Measurements from ENCODE around the gene HDGFL1. TPM values are rescaled to one million over a fixed set of nuclear protein-coding genes. Genes with fewer than 3 reads are reported as not detected.

HDGFL1 gene
- total RNA-seq, 2 donors from 2014 or later: not detected

DNA sequence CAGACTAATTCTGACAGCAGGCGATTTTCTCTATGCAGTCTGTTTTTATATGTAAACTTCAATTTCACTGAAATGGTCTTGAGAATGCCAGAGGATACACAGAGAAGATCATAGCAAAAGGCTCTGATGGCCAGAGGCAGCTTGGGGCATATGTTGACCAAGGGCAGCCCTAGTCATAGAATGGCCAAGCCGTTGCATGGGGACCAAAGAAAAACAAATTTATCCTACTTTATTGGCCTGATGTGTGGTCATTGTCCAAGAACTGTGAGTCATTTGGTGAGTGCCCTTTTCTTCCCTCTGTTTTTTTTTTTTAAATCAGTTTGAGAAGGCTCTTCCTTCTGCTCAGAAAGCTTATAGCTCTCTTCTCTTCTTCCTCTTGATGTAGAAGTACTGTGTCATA, 5.8 kb downstream of the HDGFL1 start:
- no peak for ATAC-seq (replicated peaks)
- Mint-ChIP-seq H3K36me3 (ENCODE audit: low read depth) (no peaks in the 10 kb centered on the region), H3K4me3 (no peak overlapping the region)

DNA sequence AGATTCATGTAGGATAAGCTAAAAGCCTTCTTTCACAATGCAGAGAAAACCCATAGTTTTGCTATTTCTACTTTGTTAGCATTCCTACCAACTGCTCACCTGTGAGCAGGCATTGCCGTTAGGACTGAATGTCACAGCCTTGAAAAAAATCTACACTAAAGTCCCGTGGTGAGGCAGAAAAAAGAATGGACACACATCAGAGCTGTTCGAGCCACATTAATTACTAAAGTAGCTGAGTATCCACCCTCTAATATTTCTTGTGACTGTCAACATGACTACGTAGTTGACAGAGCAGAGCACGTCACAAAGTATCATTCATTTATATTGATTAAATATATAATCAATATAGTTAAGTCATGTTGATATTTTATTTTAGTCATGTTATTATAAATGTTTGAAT, 10.1 kb downstream of the HDGFL1 start:
- Mint-ChIP-seq H3K36me3 (ENCODE audit: low read depth) (no peaks in the 10 kb centered on the region), H3K4me3 (no peak overlapping the region), H3K27ac (no peak overlapping the region), H3K4me1 (no peaks in the 10 kb centered on the region), H3K9me3 (no peaks in the 10 kb centered on the region), H3K27me3 (no peaks in the 10 kb centered on the region)
- ATAC-seq (replicated peaks): no peak

More for the DNA sequence above, 5.8 kb downstream of the HDGFL1 start:
- H3K4me1 Mint-ChIP-seq: no peaks in the 10 kb centered on the region
- peaks cover 5% of the 10 kb centered on the region for H3K9me3 Mint-ChIP-seq
- H3K27ac Mint-ChIP-seq: no peak overlapping the region
- H3K27me3 Mint-ChIP-seq: no peaks in the 10 kb centered on the region

DNA sequence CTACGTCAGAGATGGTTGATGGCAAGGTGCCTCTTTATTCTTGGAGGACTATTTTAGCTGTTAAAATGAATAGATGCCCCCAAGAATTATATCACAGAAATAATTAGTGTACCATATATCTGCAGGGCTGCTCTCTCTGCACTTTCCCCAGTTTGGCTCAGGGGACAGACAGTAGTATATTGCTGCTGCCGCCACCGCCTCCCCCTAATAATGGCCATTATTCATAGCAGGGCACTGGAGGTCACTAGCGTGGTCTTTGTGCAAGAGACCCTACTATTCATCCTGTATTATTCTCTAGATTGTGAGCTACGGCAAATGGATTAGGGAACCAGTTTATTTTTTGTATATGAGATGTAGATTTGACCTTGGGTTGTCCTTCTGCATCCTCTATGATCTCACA, 11.0 kb downstream of the HDGFL1 start:
- Mint-ChIP-seq H3K9me3 (no peaks in the 10 kb centered on the region), H3K4me3 (no peak overlapping the region), H3K36me3 (ENCODE audit: low read depth) (no peaks in the 10 kb centered on the region), H3K4me1 (no peaks in the 10 kb centered on the region), H3K27me3 (no peaks in the 10 kb centered on the region), H3K27ac (no peak overlapping the region)
- no peak for ATAC-seq (replicated peaks)

DNA sequence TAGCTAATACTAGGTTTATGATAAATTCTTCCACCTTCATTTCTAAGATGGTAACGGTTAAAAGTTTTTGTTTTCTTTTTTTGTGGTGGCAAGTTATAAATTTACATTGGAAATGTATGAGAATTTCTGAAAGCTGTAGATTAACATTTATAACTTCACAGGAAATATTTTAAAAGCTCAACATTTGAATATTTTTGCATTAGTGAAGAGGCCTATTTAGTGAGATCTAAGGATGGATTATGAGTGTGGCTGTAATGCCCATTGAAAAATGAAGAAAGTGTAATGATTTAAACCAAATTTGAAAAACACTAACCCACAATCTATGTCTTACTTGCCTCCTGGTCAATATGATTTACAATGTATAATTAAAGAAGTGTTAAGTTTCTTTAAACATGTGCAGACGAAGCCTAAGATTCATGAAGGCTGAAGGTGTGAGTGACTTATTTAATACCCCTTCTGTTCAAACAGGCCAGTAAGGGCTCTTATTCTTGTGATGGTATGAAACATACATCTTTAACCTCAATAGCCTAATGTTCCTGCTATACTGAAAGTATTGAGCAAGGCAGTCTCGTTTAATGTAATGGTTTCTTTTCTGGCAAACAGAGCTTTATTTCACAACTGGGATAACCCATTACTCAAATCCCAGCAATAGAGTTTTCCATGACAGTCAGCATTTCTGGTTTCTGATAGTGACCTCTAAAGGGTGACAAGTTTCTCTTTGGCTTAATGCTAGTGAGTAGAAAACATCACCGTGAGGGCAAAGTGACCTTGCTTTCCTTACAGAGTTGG, 13.2 kb downstream of the HDGFL1 start:
- no peaks in the 10 kb centered on the region for H3K36me3 Mint-ChIP-seq (ENCODE audit: low read depth)
- ATAC-seq (replicated peaks): no peak
- H3K9me3 Mint-ChIP-seq: no peaks in the 10 kb centered on the region
- no peak overlapping the region for H3K27ac Mint-ChIP-seq
- no peaks in the 10 kb centered on the region for H3K4me1 Mint-ChIP-seq
- no peaks in the 10 kb centered on the region for H3K27me3 Mint-ChIP-seq
- H3K4me3 Mint-ChIP-seq: no peak overlapping the region

DNA sequence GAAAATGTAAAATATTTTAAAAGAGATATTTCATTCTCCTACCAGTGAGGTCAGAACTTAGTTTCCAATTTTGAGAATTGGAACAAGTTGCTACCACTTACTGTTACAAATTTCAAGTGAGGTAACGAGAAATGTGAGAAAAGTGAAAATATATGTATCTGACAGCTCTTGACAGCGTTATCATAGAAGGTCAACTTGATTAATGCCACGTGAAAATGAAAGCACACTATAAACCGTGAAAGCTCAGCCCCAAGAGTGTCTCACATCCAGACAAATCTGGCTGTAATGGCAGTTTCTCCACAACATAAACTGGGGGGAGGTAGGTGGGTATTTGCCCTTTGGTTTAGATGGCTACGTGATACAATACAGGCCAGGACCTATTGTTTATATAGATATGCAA, 13.9 kb downstream of the HDGFL1 start:
- Mint-ChIP-seq H3K9me3 (no peaks in the 10 kb centered on the region), H3K27ac (no peak overlapping the region), H3K4me3 (no peak overlapping the region), H3K27me3 (no peaks in the 10 kb centered on the region), H3K4me1 (no peaks in the 10 kb centered on the region), H3K36me3 (ENCODE audit: low read depth) (no peaks in the 10 kb centered on the region)
- ATAC-seq (replicated peaks): no peak

DNA sequence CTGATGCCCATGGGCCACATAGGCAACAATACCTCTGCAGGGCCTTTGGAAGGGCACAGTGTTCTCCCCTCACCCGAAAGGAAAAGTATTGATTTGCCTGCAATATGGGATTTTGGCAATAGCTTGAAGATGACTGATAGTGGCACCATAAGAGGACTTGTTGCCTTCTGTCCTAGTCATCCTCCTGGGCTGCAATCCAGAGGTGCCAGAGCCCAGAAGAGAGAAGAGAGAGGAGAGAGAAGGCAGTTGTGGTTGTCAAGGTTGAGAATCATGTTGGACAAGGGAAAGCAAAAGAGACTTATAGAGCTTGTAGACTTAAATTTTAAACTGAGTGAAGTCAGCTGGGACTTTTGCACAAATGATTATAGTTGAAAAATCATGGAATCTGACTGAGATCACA, 14.6 kb downstream of the HDGFL1 start:
- Mint-ChIP-seq H3K36me3 (ENCODE audit: low read depth) (no peaks in the 10 kb centered on the region), H3K27ac (no peak overlapping the region), H3K27me3 (no peaks in the 10 kb centered on the region), H3K4me3 (no peak overlapping the region), H3K4me1 (no peaks in the 10 kb centered on the region), H3K9me3 (no peaks in the 10 kb centered on the region)
- ATAC-seq (replicated peaks): no peak

DNA sequence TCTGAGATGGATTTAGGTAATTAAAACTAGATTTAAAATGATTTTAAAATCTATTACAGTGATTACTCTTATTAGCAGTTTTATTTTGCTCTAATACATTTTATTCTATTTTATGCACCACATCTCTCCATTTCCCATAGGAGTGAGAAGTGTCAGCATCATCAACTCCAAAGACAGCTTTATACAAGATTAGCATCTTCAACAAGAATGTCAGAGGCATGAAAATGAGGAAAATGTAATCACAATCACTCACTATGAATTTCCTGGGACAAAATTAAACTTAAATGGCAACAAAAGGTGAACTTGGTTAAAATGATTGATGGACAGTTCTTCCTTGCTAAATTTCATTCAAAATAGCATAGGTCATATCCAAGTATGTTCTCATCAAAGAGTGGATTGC, 19.8 kb downstream of the HDGFL1 start:
- H3K4me1 Mint-ChIP-seq: no peaks in the 10 kb centered on the region
- no peak overlapping the region for H3K4me3 Mint-ChIP-seq
- H3K27me3 Mint-ChIP-seq: no peaks in the 10 kb centered on the region
- H3K36me3 Mint-ChIP-seq (ENCODE audit: low read depth): no peaks in the 10 kb centered on the region
- no peak for ATAC-seq (replicated peaks)
- H3K9me3 Mint-ChIP-seq: no peaks in the 10 kb centered on the region
- H3K27ac Mint-ChIP-seq: no peak overlapping the region

DNA sequence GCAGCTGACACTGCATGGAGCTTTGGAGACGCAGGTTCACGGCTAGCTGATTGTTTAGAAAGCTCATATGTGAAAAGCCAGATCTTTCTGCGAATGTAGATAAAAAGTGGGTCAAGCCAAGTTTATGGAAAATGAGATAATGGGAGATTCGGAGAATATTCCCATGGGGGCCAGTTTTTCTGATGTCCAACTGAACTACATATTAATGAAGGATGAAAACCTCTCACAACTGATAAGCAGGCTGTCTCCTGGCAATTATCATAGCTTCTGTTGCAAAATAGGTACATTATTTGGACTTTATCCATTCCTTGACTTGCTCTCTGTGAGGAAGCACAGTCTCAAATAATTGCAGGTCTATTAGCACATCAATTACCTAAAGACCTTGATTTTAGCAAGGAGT, 21.1 kb downstream of the HDGFL1 start:
- H3K4me3 Mint-ChIP-seq: no peak overlapping the region
- H3K36me3 Mint-ChIP-seq (ENCODE audit: low read depth): no peaks in the 10 kb centered on the region
- H3K27me3 Mint-ChIP-seq: no peaks in the 10 kb centered on the region
- no peaks in the 10 kb centered on the region for H3K4me1 Mint-ChIP-seq
- peaks cover 6% of the 10 kb centered on the region for H3K9me3 Mint-ChIP-seq
- H3K27ac Mint-ChIP-seq: no peak overlapping the region
- no peak for ATAC-seq (replicated peaks)

DNA sequence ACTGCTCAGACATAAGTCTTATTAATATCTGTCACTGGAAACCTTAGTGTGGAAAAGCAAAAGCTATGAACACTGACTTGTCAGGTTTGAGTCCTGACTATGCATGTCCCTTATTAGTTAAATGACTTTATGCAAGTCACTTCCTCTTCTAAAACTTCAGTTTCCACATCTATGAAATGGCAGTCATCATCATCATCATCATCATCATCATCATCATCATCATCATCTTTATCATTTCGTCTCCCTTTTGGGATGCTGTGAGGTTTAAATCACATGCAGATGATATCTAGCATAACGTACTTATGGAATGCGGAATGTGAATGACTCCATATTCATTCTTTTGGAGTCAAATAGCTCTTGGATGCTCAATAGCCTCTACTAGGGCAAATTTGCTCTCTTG, 24.5 kb downstream of the HDGFL1 start:
- Mint-ChIP-seq H3K27me3 (no peaks in the 10 kb centered on the region), H3K4me1 (no peaks in the 10 kb centered on the region), H3K9me3 (peaks cover 17% of the 10 kb centered on the region), H3K4me3 (no peak overlapping the region), H3K27ac (no peak overlapping the region), H3K36me3 (ENCODE audit: low read depth) (no peaks in the 10 kb centered on the region)
- ATAC-seq (replicated peaks): no peak

DNA sequence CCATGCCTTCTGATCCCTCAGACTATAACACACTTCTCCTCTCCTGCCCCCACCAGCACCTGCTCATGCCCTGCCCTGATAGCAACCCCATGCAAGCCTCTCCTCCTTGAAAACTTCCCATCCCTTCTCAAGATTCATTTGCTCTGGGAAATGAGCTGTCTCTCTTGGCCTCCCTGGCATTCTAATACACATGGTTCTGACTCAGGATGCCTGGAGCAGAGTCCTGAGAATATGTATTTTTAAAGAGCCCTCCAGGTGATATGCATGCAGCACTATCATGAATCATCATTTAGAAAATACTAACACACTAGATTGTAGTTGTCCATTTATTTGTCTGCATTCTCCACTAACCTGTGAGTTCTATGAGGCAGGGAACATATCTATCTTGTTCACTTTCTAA, 26.6 kb downstream of the HDGFL1 start:
- Mint-ChIP-seq H3K4me1 (no peaks in the 10 kb centered on the region), H3K27me3 (no peaks in the 10 kb centered on the region), H3K27ac (no peak overlapping the region), H3K4me3 (no peak overlapping the region), H3K36me3 (ENCODE audit: low read depth) (no peaks in the 10 kb centered on the region), H3K9me3 (peaks cover 19% of the 10 kb centered on the region)
- no peak for ATAC-seq (replicated peaks)

DNA sequence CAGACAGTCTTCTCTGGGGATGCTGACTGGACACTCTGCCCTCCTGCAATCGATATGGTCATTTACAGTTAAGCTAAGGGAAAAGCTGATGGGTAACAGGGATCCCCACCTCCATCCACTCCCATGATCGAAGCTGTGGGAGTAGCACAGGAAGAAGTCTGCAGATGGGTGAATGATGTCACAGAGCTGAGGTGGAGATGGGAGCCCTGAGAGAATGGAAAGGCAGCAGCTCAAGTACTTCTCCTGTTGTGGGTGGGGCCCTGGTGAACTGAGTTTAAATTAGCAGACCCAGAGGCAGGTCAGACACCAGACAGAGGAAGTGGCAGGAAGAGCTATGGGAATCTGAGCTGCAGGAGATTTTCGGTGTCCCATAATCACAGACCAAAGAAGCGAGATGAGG, 29.0 kb downstream of the HDGFL1 start:
- H3K4me1 Mint-ChIP-seq: no peaks in the 10 kb centered on the region
- H3K27me3 Mint-ChIP-seq: no peaks in the 10 kb centered on the region
- no peaks in the 10 kb centered on the region for H3K36me3 Mint-ChIP-seq (ENCODE audit: low read depth)
- peaks cover 27% of the 10 kb centered on the region for H3K9me3 Mint-ChIP-seq
- no peak for ATAC-seq (replicated peaks)
- H3K27ac Mint-ChIP-seq: no peak overlapping the region
- no peak overlapping the region for H3K4me3 Mint-ChIP-seq

DNA sequence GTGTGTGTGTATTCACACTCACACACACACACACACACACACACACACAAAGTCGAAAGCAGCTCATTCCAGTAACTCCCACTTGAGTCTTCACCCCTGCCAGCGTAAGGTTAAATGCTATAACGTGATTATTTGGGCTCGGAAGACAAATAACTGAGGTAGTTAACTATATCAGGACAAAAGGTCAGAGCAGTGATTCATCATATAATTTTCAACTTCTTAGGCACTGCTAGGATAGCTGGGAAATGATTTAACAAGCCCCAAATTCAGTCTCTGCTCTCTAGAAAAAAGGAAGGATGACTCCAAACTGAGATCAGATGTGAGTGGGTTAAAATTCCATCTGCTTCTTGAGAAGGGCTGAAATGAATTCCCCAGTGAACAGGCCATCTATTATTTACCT, 30.7 kb downstream of the HDGFL1 start:
- H3K27ac Mint-ChIP-seq: no peak overlapping the region
- peaks cover 25% of the 10 kb centered on the region for H3K9me3 Mint-ChIP-seq
- H3K4me3 Mint-ChIP-seq: no peak overlapping the region
- no peaks in the 10 kb centered on the region for H3K4me1 Mint-ChIP-seq
- no peaks in the 10 kb centered on the region for H3K27me3 Mint-ChIP-seq
- H3K36me3 Mint-ChIP-seq (ENCODE audit: low read depth): no peaks in the 10 kb centered on the region
- no peak for ATAC-seq (replicated peaks)

DNA sequence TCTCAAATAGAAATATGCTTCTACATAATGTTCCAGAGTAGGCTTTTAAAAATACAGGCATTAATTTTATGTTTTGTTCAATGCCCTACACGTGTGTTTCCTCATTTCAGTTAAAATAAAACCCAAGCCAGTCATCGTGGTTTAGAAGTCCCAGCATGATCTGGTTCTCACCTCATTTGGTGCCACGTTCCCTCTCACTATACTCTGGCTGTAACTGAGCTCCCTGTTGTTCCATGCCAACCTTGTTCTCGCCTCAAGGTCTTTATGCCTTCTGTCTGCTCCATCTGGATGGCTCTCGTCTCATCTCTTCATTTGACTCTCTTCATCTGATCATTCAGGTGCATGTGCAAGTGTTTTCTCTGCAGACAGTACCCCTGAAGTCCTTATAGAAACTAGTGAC, 32.6 kb downstream of the HDGFL1 start:
- H3K27me3 Mint-ChIP-seq: no peaks in the 10 kb centered on the region
- ATAC-seq (replicated peaks): no peak
- H3K9me3 Mint-ChIP-seq: peaks cover 15% of the 10 kb centered on the region
- no peaks in the 10 kb centered on the region for H3K4me1 Mint-ChIP-seq
- H3K27ac Mint-ChIP-seq: no peak overlapping the region
- no peaks in the 10 kb centered on the region for H3K36me3 Mint-ChIP-seq (ENCODE audit: low read depth)
- H3K4me3 Mint-ChIP-seq: no peak overlapping the region

DNA sequence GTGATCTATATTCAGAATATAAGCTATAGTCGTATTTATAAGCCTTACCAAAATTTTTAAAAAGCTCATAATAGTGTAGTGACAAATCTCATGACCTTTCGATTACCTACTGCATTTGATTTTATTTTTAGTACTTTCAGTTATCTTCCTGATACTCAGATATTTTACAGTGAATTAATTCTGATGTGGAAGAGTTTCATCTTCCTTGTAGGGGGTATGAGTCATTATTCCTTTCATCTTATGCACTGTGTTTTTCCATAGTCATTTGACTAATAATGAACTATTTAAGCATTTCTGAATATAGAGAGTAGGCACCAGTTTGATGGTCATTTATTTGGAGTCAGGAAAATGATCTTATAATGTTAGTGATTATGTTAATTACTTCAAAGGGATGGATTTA, 36.4 kb downstream of the HDGFL1 start:
- Mint-ChIP-seq H3K27ac (no peak overlapping the region), H3K4me3 (no peak overlapping the region), H3K9me3 (peaks cover 8% of the 10 kb centered on the region)

DNA sequence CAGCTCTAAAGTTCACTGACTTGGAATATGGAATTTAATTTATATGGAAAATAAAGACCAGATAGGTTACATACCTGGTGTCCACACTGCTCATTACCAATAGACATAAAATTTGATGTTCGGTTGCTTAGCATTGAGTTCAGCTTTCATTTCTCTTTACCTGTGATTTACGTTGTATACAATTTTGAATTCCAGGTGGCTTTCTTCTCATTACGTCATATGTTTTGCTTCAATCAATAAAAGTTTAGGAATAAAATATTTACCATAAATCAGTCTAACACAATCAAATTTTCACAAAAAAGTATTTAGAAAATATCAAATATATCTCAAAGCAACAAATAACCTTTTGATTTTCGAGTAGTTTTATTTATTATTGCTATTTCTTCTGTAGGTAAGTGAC, 40.8 kb downstream of the HDGFL1 start:
- no peak for ATAC-seq (replicated peaks)
- Mint-ChIP-seq H3K36me3 (ENCODE audit: low read depth) (no peaks in the 10 kb centered on the region), H3K4me1 (no peaks in the 10 kb centered on the region), H3K4me3 (no peak overlapping the region), H3K27me3 (no peaks in the 10 kb centered on the region), H3K9me3 (no peaks in the 10 kb centered on the region), H3K27ac (no peak overlapping the region)

More for the DNA sequence above, 36.4 kb downstream of the HDGFL1 start:
- H3K36me3 Mint-ChIP-seq (ENCODE audit: low read depth): no peaks in the 10 kb centered on the region
- no peaks in the 10 kb centered on the region for H3K27me3 Mint-ChIP-seq
- ATAC-seq (replicated peaks): no peak
- H3K4me1 Mint-ChIP-seq: no peaks in the 10 kb centered on the region

DNA sequence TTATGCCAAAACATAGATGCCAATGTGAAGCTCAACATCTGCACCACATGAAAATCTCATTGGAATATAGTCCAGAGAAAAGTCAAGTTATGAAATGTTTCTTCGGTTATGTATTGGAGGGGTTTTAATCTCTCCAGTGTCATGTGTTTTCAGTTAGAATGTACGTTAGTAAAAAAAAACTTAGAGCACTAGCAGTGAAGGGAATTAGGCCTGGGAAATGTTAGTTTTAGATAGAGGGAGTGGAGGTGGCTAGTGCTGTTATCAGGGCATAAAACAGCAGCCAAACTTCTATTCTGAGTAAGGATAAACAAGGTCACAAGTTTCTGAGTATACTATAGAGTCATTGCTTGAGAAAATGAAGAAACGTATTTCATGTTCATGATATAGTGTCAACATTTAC, 42.9 kb downstream of the HDGFL1 start:
- Mint-ChIP-seq H3K4me3 (no peak overlapping the region), H3K27ac (no peak overlapping the region), H3K27me3 (no peaks in the 10 kb centered on the region), H3K36me3 (ENCODE audit: low read depth) (no peaks in the 10 kb centered on the region), H3K4me1 (no peaks in the 10 kb centered on the region), H3K9me3 (no peaks in the 10 kb centered on the region)
- ATAC-seq (replicated peaks): no peak
